K562 (cell line): ENCODE results near the gene MYL12B. TPM values are rescaled to one million over a fixed set of nuclear protein-coding genes. Genes with fewer than 3 reads are reported as not detected.

Source experiments
- ATF7 ChIP-seq: fragments of 450-650 bp; IDR thresholded peaks from 2 replicates; pipeline ENCODE4 v1.7.1; 2014; ENCODE audit warnings: mild to moderate bottlenecking, moderate library complexity
- BDP1 ChIP-seq: IDR thresholded peaks from 3 replicates; pipeline ENCODE4 v1.6.1; 2011; ENCODE audit not compliant: insufficient read length, insufficient read depth
- CBFA2T2 ChIP-seq: fragments of 450-650 bp; conservative IDR thresholded peaks from 2 replicates; pipeline ENCODE4 v1.6.1; 2017; ENCODE audit warnings: mild to moderate bottlenecking
- DIDO1 ChIP-seq: fragments of 450-650 bp; IDR thresholded peaks from 2 replicates; pipeline ENCODE4 v1.6.1; 2016; ENCODE audit warnings: low read depth, missing biosample characterization, missing genetic modification characterization
- ETS1 ChIP-seq: conservative IDR thresholded peaks from 2 replicates; pipeline ENCODE4 v1.6.1; 2011; ENCODE audit warnings: low read depth, mild to moderate bottlenecking, low read length; ENCODE audit not compliant: control insufficient read depth
- ETV1 ChIP-seq: fragments of 450-650 bp; conservative IDR thresholded peaks from 2 replicates; pipeline ENCODE4 v1.6.1; 2016; ENCODE audit warnings: missing genetic modification characterization, control low read depth, low read depth, missing compliant biosample characterization
- GTF2A2 ChIP-seq: IDR thresholded peaks from 2 replicates; pipeline ENCODE4 v1.6.1; 2016; ENCODE audit warnings: mild to moderate bottlenecking, missing genetic modification characterization, missing compliant biosample characterization
- KLF1 ChIP-seq: fragments of 450-650 bp; IDR thresholded peaks from 2 replicates; pipeline ENCODE4 v1.6.1; 2016; ENCODE audit warnings: missing genetic modification characterization, missing compliant biosample characterization
- L3MBTL2 ChIP-seq: fragments of 450-650 bp; IDR thresholded peaks from 2 replicates; pipeline ENCODE4 v1.6.1; 2016; ENCODE audit warnings: mild to moderate bottlenecking, moderate library complexity
- MBD1 ChIP-seq: fragments of 250-450 bp; sonication (Bioruptor Pico); IDR thresholded peaks from 2 replicates; pipeline ENCODE4 v1.8.0; 2022; ENCODE audit warnings: inconsistent platforms
- MBD2 ChIP-seq: sonication (generic); IDR thresholded peaks from 2 replicates; pipeline ENCODE4 v1.6.1; 2016; ENCODE audit warnings: low read depth, borderline replicate concordance
- MYBL2 ChIP-seq, 2 experiments: fragments of 450-650 bp in 1 of 2; sonication (generic) in 1 of 2; formaldehyde crosslinking in 1 of 2; IDR thresholded peaks; 2 replicates each; pipeline versions ENCODE4 v1.6.1 to v1.8.1; 2017 to 2022; ENCODE audit warnings: borderline replicate concordance in 1 of 2, inconsistent platforms in 1 of 2, low read depth in 1 of 2, mild to moderate bottlenecking in 1 of 2, missing genetic modification reagents in 1 of 2, moderate library complexity in 1 of 2
- RBFOX2 ChIP-seq: fragments of 200-400 bp; formaldehyde crosslinking; IDR thresholded peaks from 2 replicates; pipeline ENCODE4 v1.6.1; 2017; ENCODE audit warnings: low read depth, mild to moderate bottlenecking, low read length, moderate library complexity
- RUNX1 ChIP-seq: sonication (generic); IDR thresholded peaks from 2 replicates; pipeline ENCODE4 v1.6.1; 2016; ENCODE audit warnings: antibody characterized with exemption, low read depth
- SAFB2 ChIP-seq: fragments of 200-400 bp; formaldehyde crosslinking; IDR thresholded peaks from 2 replicates; pipeline ENCODE4 v1.6.1; 2018; ENCODE audit warnings: borderline replicate concordance, low read length, low read depth, moderate library complexity; ENCODE audit not compliant: severe bottlenecking
- SIN3A ChIP-seq, 2 experiments: fragments of 150-350 bp in 1 of 2; IDR thresholded peaks; 2 replicates each; pipeline ENCODE4 v1.6.1; 2011 to 2016; ENCODE audit warnings: borderline replicate concordance in 2 of 2, low read depth in 2 of 2, low read length in 2 of 2, mild to moderate bottlenecking in 2 of 2, moderate library complexity in 2 of 2; ENCODE audit not compliant: control insufficient read depth in 1 of 2
- TAF9B ChIP-seq: fragments of 450-650 bp; IDR thresholded peaks from 2 replicates; pipeline ENCODE4 v1.6.1; 2018; ENCODE audit warnings: mild to moderate bottlenecking; ENCODE audit not compliant: partially characterized antibody
- TEAD1 ChIP-seq, 2 experiments: fragments of 450-650 bp in 1 of 2; sonication (generic) in 1 of 2; formaldehyde crosslinking; IDR thresholded peaks; 2 replicates each; pipeline versions ENCODE4 v1.4.0 to v1.8.0; 2020 to 2022; ENCODE audit warnings: mild to moderate bottlenecking in 2 of 2, missing genetic modification reagents in 1 of 2
- TSC22D4 ChIP-seq: fragments of 450-650 bp; IDR thresholded peaks from 2 replicates; pipeline ENCODE4 v1.6.1; 2016; ENCODE audit warnings: missing genetic modification characterization, missing biosample characterization, control low read depth
- ZFPM2 ChIP-seq: fragments of 250-450 bp; sonication (Bioruptor Pico); IDR thresholded peaks from 2 replicates; pipeline ENCODE4 v1.5.1; 2022; ENCODE audit warnings: mild to moderate bottlenecking
- ZNF3 ChIP-seq: fragments of 250-450 bp; sonication (Bioruptor Pico); IDR thresholded peaks from 2 replicates; pipeline ENCODE4 v1.5.0; 2021; ENCODE audit warnings: mild to moderate bottlenecking, moderate library complexity
- ZNF583 ChIP-seq: fragments of 250-450 bp; sonication (Bioruptor Pico); IDR thresholded peaks from 2 replicates; pipeline ENCODE4 v1.4.0; 2020
- polyA plus RNA-seq, 8 experiments: library from polyadenylated mRNA; depleted of rRNA in 4 of 8; stranded (reverse) in 5 of 8; unstranded in 3 of 8; fragments of >200 nt; fragmentation: Nextera tagmentation in 2 of 8; fragmentation: Illumina TruSeq in 1 of 8; extraction: Ambion mirVana in 2 of 8; extraction: Trizol in 1 of 8; gene quantifications; 2 replicates each; pipeline versions ENCODE4 v1.2.1 to v1.2.3, GENCODE V29; 2011 to 2014; ENCODE audit warnings: inconsistent platforms in 1 of 8, missing spikeins in 1 of 8
- total RNA-seq, 7 experiments: library from RNA; depleted of rRNA in 6 of 7; stranded (reverse); fragments of >200 nt in 6 of 7; fragmentation: Illumina TruSeq in 2 of 7; extraction: Trizol in 2 of 7; gene quantifications; 2 replicates each; pipeline versions ENCODE4 v1.2.1 to v1.2.3, GENCODE V29; 2011 to 2021; ENCODE audit warnings: low replicate concordance in 1 of 7
- TF ChIP-seq, protein P1 (sequence below): sonication (generic); formaldehyde crosslinking; IDR thresholded peaks from 2 replicates; pipeline ENCODE4 v1.8.0; 2022; ENCODE audit warnings: missing genetic modification reagents, mild to moderate bottlenecking, borderline replicate concordance

MYL12B gene
- total and polyA plus RNA-seq, 9 of the 15 experiments (the other 6 are each of a cell fraction or from before 2014, with no cell fraction given), result 220 to 995 (median 463) TPM

GRCh38 chr18:3247240-3248061, 14.5 kb upstream of the MYL12B start, which contains the start of gene MYL12A (continued):
- TF ChIP-seq, protein P1, sequence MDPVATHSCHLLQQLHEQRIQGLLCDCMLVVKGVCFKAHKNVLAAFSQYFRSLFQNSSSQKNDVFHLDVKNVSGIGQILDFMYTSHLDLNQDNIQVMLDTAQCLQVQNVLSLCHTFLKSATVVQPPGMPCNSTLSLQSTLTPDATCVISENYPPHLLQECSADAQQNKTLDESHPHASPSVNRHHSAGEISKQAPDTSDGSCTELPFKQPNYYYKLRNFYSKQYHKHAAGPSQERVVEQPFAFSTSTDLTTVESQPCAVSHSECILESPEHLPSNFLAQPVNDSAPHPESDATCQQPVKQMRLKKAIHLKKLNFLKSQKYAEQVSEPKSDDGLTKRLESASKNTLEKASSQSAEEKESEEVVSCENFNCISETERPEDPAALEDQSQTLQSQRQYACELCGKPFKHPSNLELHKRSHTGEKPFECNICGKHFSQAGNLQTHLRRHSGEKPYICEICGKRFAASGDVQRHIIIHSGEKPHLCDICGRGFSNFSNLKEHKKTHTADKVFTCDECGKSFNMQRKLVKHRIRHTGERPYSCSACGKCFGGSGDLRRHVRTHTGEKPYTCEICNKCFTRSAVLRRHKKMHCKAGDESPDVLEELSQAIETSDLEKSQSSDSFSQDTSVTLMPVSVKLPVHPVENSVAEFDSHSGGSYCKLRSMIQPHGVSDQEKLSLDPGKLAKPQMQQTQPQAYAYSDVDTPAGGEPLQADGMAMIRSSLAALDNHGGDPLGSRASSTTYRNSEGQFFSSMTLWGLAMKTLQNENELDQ (CRISPR knock-in tag), result no peak
- TF ChIP-seq TAF9B (no peak), GTF2A2 (tag) (peak; percentile 71), ZNF3 (no peak), MBD1 (CRISPR knock-in tag) (no peak), L3MBTL2 (peak; percentile 74), ZNF583 (CRISPR knock-in tag) (peak; percentile 72; the same call in 1 of the 2 replicates), ETV1 (tag) (peak; percentile 100), ATF7 (peak; percentile 100), RBFOX2 (peak; percentile 99), SAFB2 (no peak), BDP1 (no peak), ETS1 (peak; percentile 87; the same call in 1 of the 2 replicates), SIN3A (IDR thresholded peaks at IDR 0.05; ENCODE audit: borderline replicate concordance in 2 of 2, control insufficient read depth in 1 of 2, low read depth in 2 of 2, low read length in 2 of 2) (peak in 1 of 2 experiments; percentile 66; a peak in 2 of 4 replicates), TSC22D4 (tag) (no peak), RUNX1 (no peak; the same call in none of the 2 replicates), DIDO1 (tag) (peak; percentile 42; the same call in 1 of the 2 replicates), MYBL2 (IDR thresholded peaks at IDR 0.05; ENCODE audit: low read depth) (no peak), MYBL2 (CRISPR knock-in tag; IDR thresholded peaks at IDR 0.05; ENCODE audit: borderline replicate concordance) (no peak), TEAD1 (CRISPR knock-in tag; IDR thresholded peaks at IDR 0.05) (peak; percentile 99 to 100), KLF1 (tag) (peak; percentile 97), MBD2 (peak; percentile 99), CBFA2T2 (no peak), ZFPM2 (CRISPR knock-in tag) (no peak)
